GM12878 (cell line): Measurements from ENCODE around the gene DNAH5.

Source experiments
- BHLHE40 ChIP-seq, 2 experiments: fragments of 450-650 bp in 1 of 2; IDR thresholded peaks; 2 replicates each; pipeline ENCODE4 v1.6.1; 2011 to 2017; ENCODE audit warnings: low read depth in 2 of 2, borderline replicate concordance in 1 of 2, improper control_type of control experiment in 1 of 2, low read length in 1 of 2, mild to moderate bottlenecking in 1 of 2
- EP300 ChIP-seq, 2 experiments: fragments of 150-350 bp in 1 of 2; IDR thresholded peaks; 2 replicates each; pipeline ENCODE4 v1.6.1; 2011 to 2012; ENCODE audit warnings: low read depth in 2 of 2, low read length in 2 of 2, borderline replicate concordance in 1 of 2, improper control_type of control experiment in 1 of 2, inconsistent platforms in 1 of 2; ENCODE audit not compliant: control insufficient read depth in 1 of 2
- EZH2 ChIP-seq: IDR thresholded peaks from 2 replicates; pipeline ENCODE4 v1.6.1; 2012; ENCODE audit warnings: low read depth, mild to moderate bottlenecking, control low read depth, inconsistent platforms, low read length, borderline replicate concordance; ENCODE audit not compliant: control insufficient read depth
- HDAC6 ChIP-seq: fragments of 200-600 bp; sonication (generic); IDR thresholded peaks from one replicate; pipeline ENCODE4 v1.8.0; 2017; ENCODE audit warnings: antibody characterized with exemption; ENCODE audit not compliant: unreplicated experiment
- MEF2A ChIP-seq: IDR thresholded peaks from 2 replicates; pipeline ENCODE4 v1.6.1; 2011; ENCODE audit warnings: low read depth, mild to moderate bottlenecking, low read length, moderate library complexity; ENCODE audit not compliant: insufficient read depth
- RAD21 ChIP-seq: IDR thresholded peaks from 2 replicates; pipeline ENCODE4 v1.6.1; 2011; ENCODE audit warnings: mild to moderate bottlenecking, low read depth, low read length, moderate library complexity; ENCODE audit not compliant: insufficient read depth
- STAT1 ChIP-seq: fragments of 450-650 bp; conservative IDR thresholded peaks from 2 replicates; pipeline ENCODE4 v1.6.1; 2014; ENCODE audit warnings: antibody characterized with exemption, mild to moderate bottlenecking
- TF ChIP-seq, protein P1 (sequence below), 3 experiments: IDR thresholded peaks in 2 of 3; conservative IDR thresholded peaks in 1 of 3; 2 replicates each; pipeline ENCODE4 v1.5.1; 2011; ENCODE audit warnings: low read depth in 3 of 3, low read length in 3 of 3, mild to moderate bottlenecking in 3 of 3, control low read depth in 2 of 3, moderate library complexity in 2 of 3, inconsistent platforms in 1 of 3, mixed read lengths in 1 of 3; ENCODE audit not compliant: control insufficient read depth in 2 of 3, insufficient read depth in 1 of 3; ENCODE audit errors: extremely low read depth in 1 of 3

DNA sequence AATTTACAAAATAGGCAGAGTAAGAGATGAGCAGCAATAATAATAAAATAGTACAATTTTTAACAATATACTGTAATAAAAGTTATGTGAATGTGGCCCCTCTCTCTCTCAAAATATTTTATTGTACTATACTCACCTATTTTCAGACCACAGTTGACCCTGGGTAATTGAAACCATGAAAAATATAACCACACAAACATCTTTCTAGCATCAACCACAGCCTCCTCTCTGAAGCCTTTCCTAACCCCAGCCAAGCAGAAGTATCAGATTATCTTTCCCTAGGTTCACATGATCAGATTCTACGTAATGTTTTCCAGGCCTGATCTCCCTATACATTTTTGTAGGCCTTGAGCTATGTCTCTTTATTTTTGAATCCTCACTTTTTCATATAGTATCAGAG is 35.2 kb downstream of the DNAH5 start:
- TF ChIP-seq MEF2A (no peak), EP300 (IDR thresholded peaks at IDR 0.05; ENCODE audit: borderline replicate concordance in 1 of 2, control insufficient read depth in 1 of 2, low read depth in 2 of 2, low read length in 2 of 2) (no peak), HDAC6 (no peak), STAT1 (no peak), BHLHE40 (IDR thresholded peaks at IDR 0.05; ENCODE audit: borderline replicate concordance in 1 of 2, low read depth in 2 of 2, low read length in 1 of 2) (no peak), RAD21 (no peak), EZH2 (no peak)
- TF ChIP-seq, protein P1, sequence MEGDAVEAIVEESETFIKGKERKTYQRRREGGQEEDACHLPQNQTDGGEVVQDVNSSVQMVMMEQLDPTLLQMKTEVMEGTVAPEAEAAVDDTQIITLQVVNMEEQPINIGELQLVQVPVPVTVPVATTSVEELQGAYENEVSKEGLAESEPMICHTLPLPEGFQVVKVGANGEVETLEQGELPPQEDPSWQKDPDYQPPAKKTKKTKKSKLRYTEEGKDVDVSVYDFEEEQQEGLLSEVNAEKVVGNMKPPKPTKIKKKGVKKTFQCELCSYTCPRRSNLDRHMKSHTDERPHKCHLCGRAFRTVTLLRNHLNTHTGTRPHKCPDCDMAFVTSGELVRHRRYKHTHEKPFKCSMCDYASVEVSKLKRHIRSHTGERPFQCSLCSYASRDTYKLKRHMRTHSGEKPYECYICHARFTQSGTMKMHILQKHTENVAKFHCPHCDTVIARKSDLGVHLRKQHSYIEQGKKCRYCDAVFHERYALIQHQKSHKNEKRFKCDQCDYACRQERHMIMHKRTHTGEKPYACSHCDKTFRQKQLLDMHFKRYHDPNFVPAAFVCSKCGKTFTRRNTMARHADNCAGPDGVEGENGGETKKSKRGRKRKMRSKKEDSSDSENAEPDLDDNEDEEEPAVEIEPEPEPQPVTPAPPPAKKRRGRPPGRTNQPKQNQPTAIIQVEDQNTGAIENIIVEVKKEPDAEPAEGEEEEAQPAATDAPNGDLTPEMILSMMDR (IDR thresholded peaks at IDR 0.05 in 2 of 3, conservative IDR thresholded peaks at IDR 0.05 in 1 of 3; ENCODE audit: control insufficient read depth in 2 of 3, extremely low read depth in 1 of 3, insufficient read depth in 1 of 3, low read depth in 3 of 3, low read length in 3 of 3), result no peak
